K562 (cell line): ENCODE data around the gene GPR162. TPM values are rescaled to one million over a fixed set of nuclear protein-coding genes. Genes with fewer than 3 reads are reported as not detected.
A peak's percentile ranks its signal among the peaks of the same experiment; 100 is the strongest.

ENCODE experiments used
- ATF7 ChIP-seq: fragments of 450-650 bp; IDR thresholded peaks from 2 replicates; pipeline ENCODE4 v1.7.1; 2014; ENCODE audit warnings: mild to moderate bottlenecking, moderate library complexity
- BCL6 ChIP-seq: fragments of 250-450 bp; sonication (Bioruptor Pico); IDR thresholded peaks from 2 replicates; pipeline ENCODE4 v1.4.0; 2020
- DMBX1 ChIP-seq: fragments of 250-450 bp; sonication (Bioruptor Pico); IDR thresholded peaks from 2 replicates; pipeline ENCODE4 v1.8.0; 2022; ENCODE audit warnings: inconsistent platforms, mild to moderate bottlenecking, moderate library complexity, borderline replicate concordance
- FUS ChIP-seq: fragments of 200-400 bp; formaldehyde crosslinking; optimal IDR thresholded peaks from 2 replicates; pipeline ENCODE3; 2017; ENCODE audit warnings: low read depth, low read length
- NFRKB ChIP-seq: fragments of 450-650 bp; IDR thresholded peaks from 2 replicates; pipeline ENCODE4 v1.6.1; 2016; ENCODE audit warnings: low read depth
- NFXL1 ChIP-seq: fragments of 450-650 bp; formaldehyde crosslinking; IDR thresholded peaks from 2 replicates; pipeline ENCODE4 v1.4.0; 2021; ENCODE audit warnings: mild to moderate bottlenecking
- NR2C2 ChIP-seq, 2 experiments: fragments of 200-800 bp in 1 of 2; sonication (Bioruptor generic) in 1 of 2; sonication (generic) in 1 of 2; formaldehyde crosslinking in 1 of 2; IDR thresholded peaks; 2 replicates each; pipeline versions ENCODE4 v1.6.1 to v1.8.0; 2016 to 2022; ENCODE audit warnings: mild to moderate bottlenecking in 1 of 2, missing compliant biosample characterization in 1 of 2, missing genetic modification characterization in 1 of 2, missing genetic modification reagents in 1 of 2
- RBBP5 ChIP-seq: fragments of 200-600 bp; sonication (generic); IDR thresholded peaks from 2 replicates; pipeline ENCODE4 v1.6.1; 2012; ENCODE audit warnings: borderline replicate concordance, mild to moderate bottlenecking, low read length, control low read depth, inconsistent platforms; ENCODE audit not compliant: insufficient read depth, poor library complexity, severe bottlenecking
- RFX5 ChIP-seq: IDR thresholded peaks from 2 replicates; pipeline ENCODE4 v1.6.1; 2011; ENCODE audit warnings: low read depth, mild to moderate bottlenecking, improper control_type of control experiment, low read length
- RHOXF2B ChIP-seq: fragments of 250-450 bp; sonication (Bioruptor Pico); conservative IDR thresholded peaks from 2 replicates; pipeline ENCODE4 v1.5.1; 2021
- SNIP1 ChIP-seq: fragments of 450-650 bp; IDR thresholded peaks from 2 replicates; pipeline ENCODE4 v1.7.1; 2017; ENCODE audit warnings: low read depth, mild to moderate bottlenecking
- TEAD4 ChIP-seq, 2 experiments: sonication (generic) in 1 of 2; formaldehyde crosslinking in 1 of 2; IDR thresholded peaks; 2 replicates each; pipeline versions ENCODE4 v1.6.1 to v1.8.0; 2012 to 2022; ENCODE audit warnings: borderline replicate concordance in 1 of 2, inconsistent platforms in 1 of 2, low read length in 1 of 2, mild to moderate bottlenecking in 1 of 2, missing genetic modification reagents in 1 of 2
- TFAM ChIP-seq: fragments of 250-450 bp; sonication (Bioruptor Pico); conservative IDR thresholded peaks from 2 replicates; pipeline ENCODE4 v1.5.0; 2021; ENCODE audit warnings: mild to moderate bottlenecking, moderate library complexity
- ZBTB8A ChIP-seq: fragments of 450-650 bp; IDR thresholded peaks from 2 replicates; pipeline ENCODE4 v1.6.1; 2018; ENCODE audit warnings: mild to moderate bottlenecking, moderate library complexity; ENCODE audit not compliant: partially characterized antibody
- ZNF146 ChIP-seq: IDR thresholded peaks from one replicate; pipeline ENCODE4 v1.6.1; 2018; ENCODE audit warnings: missing compliant biosample characterization; ENCODE audit not compliant: unreplicated experiment
- ZNF263 ChIP-seq: sonication (generic); formaldehyde crosslinking; IDR thresholded peaks from 2 replicates; pipeline ENCODE4 v1.8.0; 2022; ENCODE audit warnings: mild to moderate bottlenecking, missing genetic modification reagents, borderline replicate concordance
- ZNF75A ChIP-seq: fragments of 450-650 bp; formaldehyde crosslinking; IDR thresholded peaks from 2 replicates; pipeline ENCODE4 v1.4.0; 2020; ENCODE audit warnings: mild to moderate bottlenecking
- ZZZ3 ChIP-seq: fragments of 450-650 bp; IDR thresholded peaks from 2 replicates; pipeline ENCODE4 v1.6.1; 2016; ENCODE audit warnings: antibody characterized with exemption, mild to moderate bottlenecking, moderate library complexity
- polyA plus RNA-seq, 8 experiments: library from polyadenylated mRNA; depleted of rRNA in 4 of 8; stranded (reverse) in 5 of 8; unstranded in 3 of 8; fragments of >200 nt; fragmentation: Nextera tagmentation in 2 of 8; fragmentation: Illumina TruSeq in 1 of 8; extraction: Ambion mirVana in 2 of 8; extraction: Trizol in 1 of 8; gene quantifications; 2 replicates each; pipeline versions ENCODE4 v1.2.1 to v1.2.3, GENCODE V29; 2011 to 2014; ENCODE audit warnings: inconsistent platforms in 1 of 8, missing spikeins in 1 of 8
- total RNA-seq, 7 experiments: library from RNA; depleted of rRNA in 6 of 7; stranded (reverse); fragments of >200 nt in 6 of 7; fragmentation: Illumina TruSeq in 2 of 7; extraction: Trizol in 2 of 7; gene quantifications; 2 replicates each; pipeline versions ENCODE4 v1.2.1 to v1.2.3, GENCODE V29; 2011 to 2021; ENCODE audit warnings: low replicate concordance in 1 of 7
- TF ChIP-seq, protein P1 (sequence below): fragments of 450-650 bp; formaldehyde crosslinking; IDR thresholded peaks from 2 replicates; pipeline ENCODE4 v1.4.0; 2022; ENCODE audit warnings: mild to moderate bottlenecking, moderate library complexity
- TF ChIP-seq, protein P2 (sequence below), 2 experiments: fragments of 200-800 bp in 1 of 2; sonication (Bioruptor generic) in 1 of 2; sonication (generic) in 1 of 2; formaldehyde crosslinking in 1 of 2; IDR thresholded peaks in 1 of 2; conservative IDR thresholded peaks in 1 of 2; 2 replicates each; pipeline versions ENCODE4 v1.5.0 to v1.6.1; 2016 to 2020; ENCODE audit warnings: missing compliant biosample characterization in 1 of 2, missing genetic modification characterization in 1 of 2, missing genetic modification reagents in 1 of 2
- TF ChIP-seq, protein P3 (sequence below): sonication (generic); formaldehyde crosslinking; IDR thresholded peaks from 2 replicates; pipeline ENCODE4 v1.8.1; 2023; ENCODE audit warnings: mild to moderate bottlenecking, missing genetic modification reagents
- TF ChIP-seq, protein P4 (sequence below): fragments of 450-650 bp; IDR thresholded peaks from 2 replicates; pipeline ENCODE4 v1.6.1; 2016; ENCODE audit warnings: antibody characterized with exemption

The GPR162 gene
- total and polyA plus RNA-seq, 9 of the 15 experiments (the other 6 are each of a cell fraction or from before 2014, with no cell fraction given): 0.65 to 1.8 (median 1.1) TPM; not detected in 2

DNA sequence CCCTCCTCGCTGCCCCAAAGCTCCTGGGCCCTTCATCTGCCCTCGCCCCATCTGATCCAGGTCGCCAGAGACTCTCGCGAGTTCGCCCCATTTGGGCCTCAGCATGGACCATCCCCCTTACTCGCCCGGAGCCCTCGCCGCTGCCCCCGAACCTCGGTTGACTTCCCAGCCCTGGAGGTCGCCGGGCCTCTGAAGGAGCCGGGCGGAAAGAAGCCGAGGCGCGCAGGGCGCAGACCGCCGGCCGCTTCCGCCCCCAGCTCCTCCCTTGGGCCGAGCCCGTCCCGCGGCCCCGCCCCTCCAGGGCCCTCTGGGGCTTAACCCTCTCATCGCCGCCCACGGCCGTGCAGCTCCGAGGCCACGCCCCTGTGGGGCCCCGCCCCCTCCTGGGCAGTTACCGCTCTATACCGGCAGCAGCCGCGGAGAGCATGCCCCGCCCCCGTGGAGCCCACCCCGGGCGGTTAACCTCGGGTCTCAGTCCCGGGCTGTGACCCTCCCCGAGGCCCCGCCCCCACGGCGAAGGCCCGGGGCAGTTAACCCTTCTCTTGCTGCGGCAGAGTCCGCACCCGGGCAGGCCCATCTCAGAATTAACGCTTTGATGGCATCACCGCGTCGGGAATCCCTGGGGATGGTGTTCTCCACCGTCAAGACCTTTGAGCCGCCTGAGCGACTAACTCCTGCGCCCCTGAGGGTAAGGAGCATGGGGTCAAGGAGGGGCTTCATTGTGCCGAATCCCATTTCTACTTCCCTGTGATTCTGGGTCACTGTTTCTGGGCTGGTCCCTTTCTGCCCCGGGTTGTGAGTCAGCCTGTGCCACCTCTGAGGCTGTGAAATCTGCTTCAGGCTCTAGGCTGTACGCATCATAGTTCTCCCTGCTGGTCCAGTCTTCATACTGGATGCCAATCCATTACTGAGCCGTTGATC lies 51.7 kb downstream of the GPR162 start, which contains the start of gene SPSB2 (continued):
- TF ChIP-seq, protein P1, sequence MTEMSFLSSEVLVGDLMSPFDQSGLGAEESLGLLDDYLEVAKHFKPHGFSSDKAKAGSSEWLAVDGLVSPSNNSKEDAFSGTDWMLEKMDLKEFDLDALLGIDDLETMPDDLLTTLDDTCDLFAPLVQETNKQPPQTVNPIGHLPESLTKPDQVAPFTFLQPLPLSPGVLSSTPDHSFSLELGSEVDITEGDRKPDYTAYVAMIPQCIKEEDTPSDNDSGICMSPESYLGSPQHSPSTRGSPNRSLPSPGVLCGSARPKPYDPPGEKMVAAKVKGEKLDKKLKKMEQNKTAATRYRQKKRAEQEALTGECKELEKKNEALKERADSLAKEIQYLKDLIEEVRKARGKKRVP (CRISPR knock-in tag): no peak
- TF ChIP-seq NFXL1: no peak
- no peak for TF ChIP-seq FUS
- TF ChIP-seq RBBP5: peak; percentile 58
- no peak for TF ChIP-seq ZNF263
- no peak for TF ChIP-seq ZBTB8A
- TF ChIP-seq NR2C2 (CRISPR knock-in tag; IDR thresholded peaks at IDR 0.05): no peak
- TF ChIP-seq NR2C2 (tag; IDR thresholded peaks at IDR 0.05): 0 out of 2 replicates have a peak, but pooled peaks have one; percentile 51
- no peak for TF ChIP-seq TEAD4 (IDR thresholded peaks at IDR 0.05; ENCODE audit: low read length)
- TF ChIP-seq TEAD4 (CRISPR knock-in tag; IDR thresholded peaks at IDR 0.05; ENCODE audit: borderline replicate concordance): no peak
- TF ChIP-seq ZNF75A (CRISPR knock-in tag): no peak
- no peak for TF ChIP-seq NFRKB
- TF ChIP-seq, protein P2, sequence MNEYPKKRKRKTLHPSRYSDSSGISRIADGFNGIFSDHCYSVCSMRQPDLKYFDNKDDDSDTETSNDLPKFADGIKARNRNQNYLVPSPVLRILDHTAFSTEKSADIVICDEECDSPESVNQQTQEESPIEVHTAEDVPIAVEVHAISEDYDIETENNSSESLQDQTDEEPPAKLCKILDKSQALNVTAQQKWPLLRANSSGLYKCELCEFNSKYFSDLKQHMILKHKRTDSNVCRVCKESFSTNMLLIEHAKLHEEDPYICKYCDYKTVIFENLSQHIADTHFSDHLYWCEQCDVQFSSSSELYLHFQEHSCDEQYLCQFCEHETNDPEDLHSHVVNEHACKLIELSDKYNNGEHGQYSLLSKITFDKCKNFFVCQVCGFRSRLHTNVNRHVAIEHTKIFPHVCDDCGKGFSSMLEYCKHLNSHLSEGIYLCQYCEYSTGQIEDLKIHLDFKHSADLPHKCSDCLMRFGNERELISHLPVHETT (CRISPR knock-in tag; conservative IDR thresholded peaks at IDR 0.05 in 1 of 2, IDR thresholded peaks at IDR 0.05 in 1 of 2): no peak
- TF ChIP-seq RHOXF2B: no peak
- no peak for TF ChIP-seq SNIP1
- TF ChIP-seq, protein P3, sequence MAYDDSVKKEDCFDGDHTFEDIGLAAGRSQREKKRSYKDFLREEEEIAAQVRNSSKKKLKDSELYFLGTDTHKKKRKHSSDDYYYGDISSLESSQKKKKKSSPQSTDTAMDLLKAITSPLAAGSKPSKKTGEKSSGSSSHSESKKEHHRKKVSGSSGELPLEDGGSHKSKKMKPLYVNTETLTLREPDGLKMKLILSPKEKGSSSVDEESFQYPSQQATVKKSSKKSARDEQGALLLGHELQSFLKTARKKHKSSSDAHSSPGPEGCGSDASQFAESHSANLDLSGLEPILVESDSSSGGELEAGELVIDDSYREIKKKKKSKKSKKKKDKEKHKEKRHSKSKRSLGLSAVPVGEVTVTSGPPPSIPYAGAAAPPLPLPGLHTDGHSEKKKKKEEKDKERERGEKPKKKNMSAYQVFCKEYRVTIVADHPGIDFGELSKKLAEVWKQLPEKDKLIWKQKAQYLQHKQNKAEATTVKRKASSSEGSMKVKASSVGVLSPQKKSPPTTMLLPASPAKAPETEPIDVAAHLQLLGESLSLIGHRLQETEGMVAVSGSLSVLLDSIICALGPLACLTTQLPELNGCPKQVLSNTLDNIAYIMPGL (CRISPR knock-in tag): no peak
- TF ChIP-seq BCL6 (CRISPR knock-in tag): no peak
- TF ChIP-seq ZZZ3: no peak
- TF ChIP-seq ATF7: no peak
- no peak for TF ChIP-seq ZNF146 (CRISPR knock-in tag)
- no peak for TF ChIP-seq TFAM (CRISPR knock-in tag)
- no peak for TF ChIP-seq DMBX1 (CRISPR knock-in tag)
- TF ChIP-seq RFX5: no peak
- TF ChIP-seq, protein P4, sequence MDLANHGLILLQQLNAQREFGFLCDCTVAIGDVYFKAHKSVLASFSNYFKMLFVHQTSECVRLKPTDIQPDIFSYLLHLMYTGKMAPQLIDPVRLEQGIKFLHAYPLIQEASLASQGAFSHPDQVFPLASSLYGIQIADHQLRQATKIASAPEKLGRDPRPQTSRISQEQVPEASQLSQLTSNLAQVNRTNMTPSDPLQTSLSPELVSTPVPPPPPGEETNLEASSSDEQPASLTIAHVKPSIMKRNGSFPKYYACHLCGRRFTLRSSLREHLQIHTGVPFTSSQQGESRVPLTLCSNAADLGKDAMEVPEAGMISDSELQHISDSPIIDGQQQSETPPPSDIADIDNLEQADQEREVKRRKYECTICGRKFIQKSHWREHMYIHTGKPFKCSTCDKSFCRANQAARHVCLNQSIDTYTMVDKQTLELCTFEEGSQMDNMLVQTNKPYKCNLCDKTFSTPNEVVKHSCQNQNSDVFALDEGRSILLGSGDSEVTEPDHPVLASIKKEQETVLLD: no peak
